K562 (cell line): ENCODE measurements around the gene NUP153. TPM values are rescaled to one million over a fixed set of nuclear protein-coding genes. Genes with fewer than 3 reads are reported as not detected.

ENCODE experiments used
- ARID2 ChIP-seq: fragments of 450-650 bp; IDR thresholded peaks from 2 replicates; pipeline ENCODE4 v1.6.1; 2017; ENCODE audit warnings: antibody characterized with exemption, mild to moderate bottlenecking
- CBX3 ChIP-seq, 2 experiments: IDR thresholded peaks; 1 replicate in 1 of 2; 2 replicates in 1 of 2; pipeline ENCODE4 v1.6.1; 2012; ENCODE audit warnings: inconsistent platforms in 2 of 2, low read length in 2 of 2, borderline replicate concordance in 1 of 2, control low read depth in 1 of 2
- CREB3 ChIP-seq: fragments of 450-650 bp; conservative IDR thresholded peaks from 2 replicates; pipeline ENCODE4 v1.6.1; 2016; ENCODE audit warnings: missing genetic modification characterization, low read depth, mild to moderate bottlenecking, missing compliant biosample characterization, moderate library complexity
- CREM ChIP-seq: IDR thresholded peaks from 2 replicates; pipeline ENCODE4 v1.6.1; 2014; ENCODE audit warnings: antibody characterized with exemption, low read depth
- DPF2 ChIP-seq: fragments of 450-650 bp; IDR thresholded peaks from 2 replicates; pipeline ENCODE4 v1.6.1; 2016
- FOXJ2 ChIP-seq: fragments of 200-800 bp; sonication (Bioruptor generic); IDR thresholded peaks from 2 replicates; pipeline ENCODE4 v1.6.1; 2016; ENCODE audit warnings: missing genetic modification characterization, missing compliant biosample characterization
- FOXP1 ChIP-seq: sonication (generic); formaldehyde crosslinking; IDR thresholded peaks from 2 replicates; pipeline ENCODE4 v1.8.0; 2022; ENCODE audit warnings: mild to moderate bottlenecking, missing genetic modification reagents
- MYC ChIP-seq, 2 experiments: fragments of 250-450 bp in 1 of 2; sonication (Bioruptor Pico) in 1 of 2; IDR thresholded peaks; 2 replicates each; pipeline versions ENCODE4 v1.5.1 to v1.6.1; 2012 to 2021; ENCODE audit warnings: low read depth in 2 of 2, borderline replicate concordance in 1 of 2, improper control_type of control experiment in 1 of 2, low read length in 1 of 2, mild to moderate bottlenecking in 1 of 2, moderate library complexity in 1 of 2
- NCOA1 ChIP-seq: fragments of 450-650 bp; IDR thresholded peaks from 2 replicates; pipeline ENCODE4 v1.6.1; 2016; ENCODE audit warnings: low read depth
- NR1H2 ChIP-seq: sonication (generic); formaldehyde crosslinking; IDR thresholded peaks from 2 replicates; pipeline ENCODE4 v1.4.0; 2020; ENCODE audit warnings: mild to moderate bottlenecking, missing genetic modification reagents
- NR2C1 ChIP-seq, 2 experiments: fragments of 450-650 bp; IDR thresholded peaks; 2 replicates each; pipeline ENCODE4 v1.6.1; 2017; ENCODE audit warnings: mild to moderate bottlenecking in 2 of 2, antibody characterized with exemption in 1 of 2, inconsistent platforms in 1 of 2, missing compliant biosample characterization in 1 of 2, missing genetic modification characterization in 1 of 2
- PYGO2 ChIP-seq: fragments of 450-650 bp; IDR thresholded peaks from 2 replicates; pipeline ENCODE4 v1.6.1; 2016; ENCODE audit warnings: mild to moderate bottlenecking, missing genetic modification characterization, moderate library complexity, missing compliant biosample characterization
- TAF15 ChIP-seq: fragments of 200-400 bp; formaldehyde crosslinking; IDR thresholded peaks from 2 replicates; pipeline ENCODE4 v1.6.1; 2017; ENCODE audit warnings: mild to moderate bottlenecking, low read depth, low read length, moderate library complexity
- TCF7L2 ChIP-seq: fragments of 150-350 bp; IDR thresholded peaks from 2 replicates; pipeline ENCODE4 v1.6.1; 2016; ENCODE audit warnings: low read depth, mild to moderate bottlenecking, low read length, moderate library complexity
- TRIM28 ChIP-seq: fragments of 450-650 bp; IDR thresholded peaks from 2 replicates; pipeline ENCODE4 v1.6.1; 2017
- U2AF2 ChIP-seq: fragments of 200-400 bp; formaldehyde crosslinking; optimal IDR thresholded peaks from 2 replicates; pipeline ENCODE3; 2017; ENCODE audit warnings: low read depth, mild to moderate bottlenecking, low read length
- ZNF140 ChIP-seq: fragments of 250-450 bp; sonication (Bioruptor Pico); IDR thresholded peaks from 2 replicates; pipeline ENCODE4 v1.8.0; 2021; ENCODE audit warnings: moderate library complexity, mild to moderate bottlenecking, inconsistent platforms
- ZNF3 ChIP-seq: fragments of 250-450 bp; sonication (Bioruptor Pico); IDR thresholded peaks from 2 replicates; pipeline ENCODE4 v1.5.0; 2021; ENCODE audit warnings: mild to moderate bottlenecking, moderate library complexity
- ZNF561 ChIP-seq: fragments of 450-650 bp; formaldehyde crosslinking; conservative IDR thresholded peaks from 2 replicates; pipeline ENCODE4 v1.4.0; 2020; ENCODE audit warnings: mild to moderate bottlenecking, moderate library complexity
- ZSCAN32 ChIP-seq: fragments of 450-650 bp; formaldehyde crosslinking; IDR thresholded peaks from 2 replicates; pipeline ENCODE4 v1.4.0; 2020; ENCODE audit warnings: mild to moderate bottlenecking, moderate library complexity
- polyA plus RNA-seq, 8 experiments: library from polyadenylated mRNA; depleted of rRNA in 4 of 8; stranded (reverse) in 5 of 8; unstranded in 3 of 8; fragments of >200 nt; fragmentation: Nextera tagmentation in 2 of 8; fragmentation: Illumina TruSeq in 1 of 8; extraction: Ambion mirVana in 2 of 8; extraction: Trizol in 1 of 8; gene quantifications; 2 replicates each; pipeline versions ENCODE4 v1.2.1 to v1.2.3, GENCODE V29; 2011 to 2014; ENCODE audit warnings: inconsistent platforms in 1 of 8, missing spikeins in 1 of 8
- total RNA-seq, 7 experiments: library from RNA; depleted of rRNA in 6 of 7; stranded (reverse); fragments of >200 nt in 6 of 7; fragmentation: Illumina TruSeq in 2 of 7; extraction: Trizol in 2 of 7; gene quantifications; 2 replicates each; pipeline versions ENCODE4 v1.2.1 to v1.2.3, GENCODE V29; 2011 to 2021; ENCODE audit warnings: low replicate concordance in 1 of 7
- TF ChIP-seq, protein P1 (sequence below): IDR thresholded peaks from 3 replicates; pipeline ENCODE4 v1.6.1; 2011; ENCODE audit warnings: borderline replicate concordance, mild to moderate bottlenecking; ENCODE audit not compliant: insufficient read length, insufficient read depth
- TF ChIP-seq, protein P2 (sequence below): fragments of 450-650 bp; IDR thresholded peaks from 2 replicates; pipeline ENCODE4 v1.6.1; 2016; ENCODE audit warnings: antibody characterized with exemption
- TF ChIP-seq, protein P3 (sequence below): sonication (generic); formaldehyde crosslinking; IDR thresholded peaks from 2 replicates; pipeline ENCODE4 v1.8.0; 2022; ENCODE audit warnings: mild to moderate bottlenecking, missing genetic modification reagents

Gene NUP153
- total and polyA plus RNA-seq, 9 of the 15 experiments (the other 6 are each of a cell fraction or from before 2014, with no cell fraction given): 21.9 to 110 (median 84.8) TPM

- TF ChIP-seq MYC (IDR thresholded peaks at IDR 0.05; ENCODE audit: low read depth, low read length): peak; percentile 92
- peak; percentile 98 for TF ChIP-seq MYC (CRISPR knock-in tag; IDR thresholded peaks at IDR 0.05; ENCODE audit: borderline replicate concordance, low read depth)
- peak; percentile 33; the same call in 1 of the 2 replicates for TF ChIP-seq TRIM28
- no peak; the same call in 1 of the 2 replicates for TF ChIP-seq NCOA1
- TF ChIP-seq CREB3 (tag): peak; percentile 51; the same call in 1 of the 2 replicates
- TF ChIP-seq, protein P1, sequence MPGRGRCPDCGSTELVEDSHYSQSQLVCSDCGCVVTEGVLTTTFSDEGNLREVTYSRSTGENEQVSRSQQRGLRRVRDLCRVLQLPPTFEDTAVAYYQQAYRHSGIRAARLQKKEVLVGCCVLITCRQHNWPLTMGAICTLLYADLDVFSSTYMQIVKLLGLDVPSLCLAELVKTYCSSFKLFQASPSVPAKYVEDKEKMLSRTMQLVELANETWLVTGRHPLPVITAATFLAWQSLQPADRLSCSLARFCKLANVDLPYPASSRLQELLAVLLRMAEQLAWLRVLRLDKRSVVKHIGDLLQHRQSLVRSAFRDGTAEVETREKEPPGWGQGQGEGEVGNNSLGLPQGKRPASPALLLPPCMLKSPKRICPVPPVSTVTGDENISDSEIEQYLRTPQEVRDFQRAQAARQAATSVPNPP: no peak
- no peak for TF ChIP-seq PYGO2 (tag)
- TF ChIP-seq ZSCAN32 (CRISPR knock-in tag): no peak
- no peak for TF ChIP-seq ZNF561
- no peak for TF ChIP-seq TCF7L2
- TF ChIP-seq FOXP1: peak; percentile 93
- TF ChIP-seq DPF2: 0 out of 2 replicates have a peak, but pooled peaks have one; percentile 6
- TF ChIP-seq NR2C1 (IDR thresholded peaks at IDR 0.05): no peak
- TF ChIP-seq NR2C1 (tag; IDR thresholded peaks at IDR 0.05): no peak
- no peak for TF ChIP-seq CREM
- TF ChIP-seq ZNF3 (CRISPR knock-in tag): no peak
- no peak for TF ChIP-seq U2AF2
- no peak for TF ChIP-seq TAF15
- TF ChIP-seq FOXJ2 (tag): no peak
- TF ChIP-seq, protein P2, sequence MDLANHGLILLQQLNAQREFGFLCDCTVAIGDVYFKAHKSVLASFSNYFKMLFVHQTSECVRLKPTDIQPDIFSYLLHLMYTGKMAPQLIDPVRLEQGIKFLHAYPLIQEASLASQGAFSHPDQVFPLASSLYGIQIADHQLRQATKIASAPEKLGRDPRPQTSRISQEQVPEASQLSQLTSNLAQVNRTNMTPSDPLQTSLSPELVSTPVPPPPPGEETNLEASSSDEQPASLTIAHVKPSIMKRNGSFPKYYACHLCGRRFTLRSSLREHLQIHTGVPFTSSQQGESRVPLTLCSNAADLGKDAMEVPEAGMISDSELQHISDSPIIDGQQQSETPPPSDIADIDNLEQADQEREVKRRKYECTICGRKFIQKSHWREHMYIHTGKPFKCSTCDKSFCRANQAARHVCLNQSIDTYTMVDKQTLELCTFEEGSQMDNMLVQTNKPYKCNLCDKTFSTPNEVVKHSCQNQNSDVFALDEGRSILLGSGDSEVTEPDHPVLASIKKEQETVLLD: no peak; the same call in 1 of the 2 replicates
- peak in 1 of 2 experiments; percentile 28; a peak in 1 of 3 replicates for TF ChIP-seq CBX3 (IDR thresholded peaks at IDR 0.05; ENCODE audit: borderline replicate concordance in 1 of 2, low read length in 2 of 2)
- TF ChIP-seq, protein P3, sequence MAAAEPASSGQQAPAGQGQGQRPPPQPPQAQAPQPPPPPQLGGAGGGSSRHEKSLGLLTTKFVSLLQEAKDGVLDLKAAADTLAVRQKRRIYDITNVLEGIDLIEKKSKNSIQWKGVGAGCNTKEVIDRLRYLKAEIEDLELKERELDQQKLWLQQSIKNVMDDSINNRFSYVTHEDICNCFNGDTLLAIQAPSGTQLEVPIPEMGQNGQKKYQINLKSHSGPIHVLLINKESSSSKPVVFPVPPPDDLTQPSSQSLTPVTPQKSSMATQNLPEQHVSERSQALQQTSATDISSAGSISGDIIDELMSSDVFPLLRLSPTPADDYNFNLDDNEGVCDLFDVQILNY: peak; percentile 95
- TF ChIP-seq ZNF140: no peak
- 0 out of 2 replicates have a peak, but pooled peaks have one; percentile 3 for TF ChIP-seq ARID2
- TF ChIP-seq NR1H2: peak; percentile 78; the same call in 1 of the 2 replicates
Observed at GRCh38 chr6:17705778-17706579, 746 bp downstream of the NUP153 start (continued).
